ENCODE data around the gene MED27. TPM values are rescaled to one million over a fixed set of nuclear protein-coding genes. Genes with fewer than 3 reads are reported as not detected.

MED27 gene
- total and polyA plus RNA-seq, 8 donors: 0.87 to 21.9 (median 12.7) TPM

- Histone ChIP-seq H3K9me3 (no peaks in the 10 kb centered on the region), H3K4me3 (no peak overlapping the region), H3K27me3 (no peaks in the 10 kb centered on the region), H3K4me1 (no peaks in the 10 kb centered on the region), H3K27ac (no peak overlapping the region), H3K36me3 (peaks cover 0 to 63% (median 42%) of the 10 kb centered on the region in 4 donors)
- intact Hi-C loops (cut with DNase I; ENCODE audit: low total_unique reads): no loop called here
- no peak for DNase-seq
- TF ChIP-seq EP300 (IDR thresholded peaks at IDR 0.05) (no peak), POLR2A (IDR thresholded peaks at IDR 0.05) (no peak), POLR2AphosphoS5 (IDR thresholded peaks at IDR 0.05) (no peak)
- TF ChIP-seq, protein P1, sequence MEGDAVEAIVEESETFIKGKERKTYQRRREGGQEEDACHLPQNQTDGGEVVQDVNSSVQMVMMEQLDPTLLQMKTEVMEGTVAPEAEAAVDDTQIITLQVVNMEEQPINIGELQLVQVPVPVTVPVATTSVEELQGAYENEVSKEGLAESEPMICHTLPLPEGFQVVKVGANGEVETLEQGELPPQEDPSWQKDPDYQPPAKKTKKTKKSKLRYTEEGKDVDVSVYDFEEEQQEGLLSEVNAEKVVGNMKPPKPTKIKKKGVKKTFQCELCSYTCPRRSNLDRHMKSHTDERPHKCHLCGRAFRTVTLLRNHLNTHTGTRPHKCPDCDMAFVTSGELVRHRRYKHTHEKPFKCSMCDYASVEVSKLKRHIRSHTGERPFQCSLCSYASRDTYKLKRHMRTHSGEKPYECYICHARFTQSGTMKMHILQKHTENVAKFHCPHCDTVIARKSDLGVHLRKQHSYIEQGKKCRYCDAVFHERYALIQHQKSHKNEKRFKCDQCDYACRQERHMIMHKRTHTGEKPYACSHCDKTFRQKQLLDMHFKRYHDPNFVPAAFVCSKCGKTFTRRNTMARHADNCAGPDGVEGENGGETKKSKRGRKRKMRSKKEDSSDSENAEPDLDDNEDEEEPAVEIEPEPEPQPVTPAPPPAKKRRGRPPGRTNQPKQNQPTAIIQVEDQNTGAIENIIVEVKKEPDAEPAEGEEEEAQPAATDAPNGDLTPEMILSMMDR (IDR thresholded peaks at IDR 0.05): no peak
- WGBS, 5 donors: 93 to 99% (median 97%) methylated on average over 3 of the region's 3 CpGs
Measured at GRCh38 chr9:132066511-132066910, 13.2 kb downstream of the MED27 start.

DNA sequence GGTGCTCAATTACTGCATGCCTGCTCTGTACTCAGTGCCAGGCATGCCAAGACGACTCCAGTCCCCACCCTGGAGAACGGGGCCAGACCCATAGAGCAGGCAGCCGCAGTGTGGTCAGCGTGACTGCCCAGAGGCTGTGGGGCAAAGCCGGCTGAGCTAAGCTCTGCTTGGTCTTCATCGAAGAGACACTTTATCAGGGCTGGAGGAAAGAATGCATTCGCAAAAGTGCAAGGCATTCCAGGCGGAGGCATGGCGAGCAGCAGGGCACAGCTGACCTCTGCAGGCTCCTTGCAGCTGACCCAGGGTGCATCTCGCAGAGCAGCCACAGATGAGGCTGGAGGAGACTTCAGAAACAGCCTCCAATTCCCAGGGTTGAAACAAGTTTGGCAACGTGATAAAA lies 13.6 kb downstream of the MED27 start:
- Histone ChIP-seq H3K27ac (no peak overlapping the region), H3K4me1 (no peaks in the 10 kb centered on the region), H3K27me3 (no peaks in the 10 kb centered on the region), H3K36me3 (peaks cover 0 to 59% (median 41%) of the 10 kb centered on the region in 4 donors), H3K9me3 (no peaks in the 10 kb centered on the region), H3K4me3 (no peak overlapping the region)
- 88 to 91% (median 90%) methylated on average over 6 to 11 of the region's 11 CpGs for WGBS, 5 donors
- TF ChIP-seq POLR2A (IDR thresholded peaks at IDR 0.05): no peak
- TF ChIP-seq, protein P1 (IDR thresholded peaks at IDR 0.05): no peak
- no peak for TF ChIP-seq EP300 (IDR thresholded peaks at IDR 0.05)
- no peak for TF ChIP-seq POLR2AphosphoS5 (IDR thresholded peaks at IDR 0.05)
- intact Hi-C loops (cut with DNase I; ENCODE audit: low total_unique reads): no loop called here
- no peak for DNase-seq

DNA sequence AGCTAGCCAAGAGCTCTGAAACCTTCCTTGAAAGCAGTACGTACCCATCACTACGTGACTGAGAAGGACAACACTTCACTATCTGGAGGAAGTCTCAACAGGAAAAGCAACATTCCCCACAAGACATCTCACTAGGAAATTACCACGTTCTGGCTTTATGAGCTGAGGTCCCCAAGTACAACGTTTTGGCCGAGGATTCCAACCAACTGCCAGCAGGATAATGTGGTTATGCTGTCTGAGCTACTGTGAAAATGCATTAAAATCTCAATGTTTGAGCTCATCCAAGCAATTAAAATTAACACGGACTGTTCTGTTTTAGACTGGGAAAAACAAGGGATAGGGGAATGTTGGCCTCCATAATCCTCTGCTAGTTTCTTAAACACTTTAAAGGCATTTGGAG lies 16.4 kb downstream of the MED27 start:
- Histone ChIP-seq H3K27ac (no peak overlapping the region), H3K9me3 (no peaks in the 10 kb centered on the region), H3K27me3 (no peaks in the 10 kb centered on the region), H3K36me3 (peaks cover 0 to 48% (median 39%) of the 10 kb centered on the region in 4 donors), H3K4me1 (no peaks in the 10 kb centered on the region), H3K4me3 (no peak overlapping the region)
- TF ChIP-seq EP300 (IDR thresholded peaks at IDR 0.05) (no peak), POLR2A (IDR thresholded peaks at IDR 0.05) (no peak), POLR2AphosphoS5 (IDR thresholded peaks at IDR 0.05) (no peak)
- TF ChIP-seq, protein P1 (IDR thresholded peaks at IDR 0.05): no peak
- 83 to 91% (median 87%) methylated on average over 6 of the region's 6 CpGs for WGBS, 5 donors
- DNase-seq: no peak
- intact Hi-C loops (cut with DNase I; ENCODE audit: low total_unique reads): no loop called here

GRCh38 chr9:132062806-132063205 lies 16.9 kb downstream of the MED27 start:
- Histone ChIP-seq H3K9me3 (no peaks in the 10 kb centered on the region), H3K36me3 (peaks cover 0 to 44% (median 37%) of the 10 kb centered on the region in 4 donors), H3K4me3 (no peak overlapping the region), H3K27ac (no peak overlapping the region), H3K4me1 (no peaks in the 10 kb centered on the region), H3K27me3 (no peaks in the 10 kb centered on the region)
- no peak for TF ChIP-seq EP300 (IDR thresholded peaks at IDR 0.05)
- TF ChIP-seq POLR2A (IDR thresholded peaks at IDR 0.05): no peak
- TF ChIP-seq POLR2AphosphoS5 (IDR thresholded peaks at IDR 0.05): no peak
- TF ChIP-seq, protein P1 (IDR thresholded peaks at IDR 0.05): no peak
- intact Hi-C loops (cut with DNase I; ENCODE audit: low total_unique reads): no loop called here
- WGBS, 5 donors: 96 to 99% (median 97%) methylated on average over 4 of the region's 4 CpGs
- DNase-seq: no peak
